ENCODE results near the gene KATNAL2. TPM values are rescaled to one million over a fixed set of nuclear protein-coding genes. Genes with fewer than 3 reads are reported as not detected.
"Not testable (repeated sequence)": the region's sequence is repeated elsewhere in the genome, so short reads cannot be mapped to it uniquely, and the experiment has no call there.

KATNAL2 gene
- total RNA-seq, 2 donors from 2014 or later: 5.6 to 5.7 TPM

GRCh38 chr18:46958209-46958608, 40.8 kb downstream of the KATNAL2 start:
- H3K4me1 ChIP-seq (ENCODE audit: control insufficient read depth in 1 of 2, low read depth in 2 of 2): no peaks in the 10 kb centered on the region
- TF ChIP-seq CTCF (IDR thresholded peaks at IDR 0.05): no peak
- ATAC-seq (ENCODE audit: insufficient number of reproducible peaks, low FRiP score, low read depth) (no peak), DNase-seq (ENCODE audit: low spot score) (no peak)
- H3K9me3 ChIP-seq: no peaks in the 10 kb centered on the region
- no peaks in the 10 kb centered on the region for H3K27me3 ChIP-seq (replicated peaks; ENCODE audit: insufficient read depth)
- no peak overlapping the region for H3K4me3 ChIP-seq
- H3K36me3 ChIP-seq: no peaks in the 10 kb centered on the region
- H3K27ac ChIP-seq: no peak overlapping the region

GRCh38 chr18:46963656-46964578, 46.5 kb downstream of the KATNAL2 start:
- not testable (repeated sequence) for H3K4me1 ChIP-seq (ENCODE audit: control insufficient read depth in 1 of 2, low read depth in 2 of 2); ATAC-seq (ENCODE audit: insufficient number of reproducible peaks, low FRiP score, low read depth); H3K9me3 ChIP-seq; DNase-seq (ENCODE audit: low spot score); H3K36me3 ChIP-seq; H3K27ac ChIP-seq; H3K27me3 ChIP-seq (replicated peaks; ENCODE audit: insufficient read depth); H3K4me3 ChIP-seq

- not testable (repeated sequence) for H3K4me1 ChIP-seq (ENCODE audit: control insufficient read depth in 1 of 2, low read depth in 2 of 2); H3K27ac ChIP-seq; H3K9me3 ChIP-seq; H3K36me3 ChIP-seq; ATAC-seq (ENCODE audit: insufficient number of reproducible peaks, low FRiP score, low read depth); H3K4me3 ChIP-seq; H3K27me3 ChIP-seq (replicated peaks; ENCODE audit: insufficient read depth); DNase-seq (ENCODE audit: low spot score)
These were observed 47.3 kb downstream of the KATNAL2 start for GRCh38 chr18:46964579-46965293.

- not testable (repeated sequence) for H3K36me3 ChIP-seq; H3K9me3 ChIP-seq; ATAC-seq (ENCODE audit: insufficient number of reproducible peaks, low FRiP score, low read depth); H3K4me1 ChIP-seq (ENCODE audit: control insufficient read depth in 1 of 2, low read depth in 2 of 2); DNase-seq (ENCODE audit: low spot score); H3K27me3 ChIP-seq (replicated peaks; ENCODE audit: insufficient read depth); H3K27ac ChIP-seq; H3K4me3 ChIP-seq
These were observed 48.9 kb downstream of the KATNAL2 start for GRCh38 chr18:46966266-46966665.

GRCh38 chr18:46969551-46969950, 52.1 kb downstream of the KATNAL2 start:
- not testable (repeated sequence) for H3K27me3 ChIP-seq (replicated peaks; ENCODE audit: insufficient read depth); H3K4me3 ChIP-seq; ATAC-seq (ENCODE audit: insufficient number of reproducible peaks, low FRiP score, low read depth)

GRCh38 chr18:47019870-47020269, 102.5 kb downstream of the KATNAL2 start:
- not testable (repeated sequence) for H3K27me3 ChIP-seq (replicated peaks; ENCODE audit: insufficient read depth); H3K36me3 ChIP-seq; H3K4me1 ChIP-seq (ENCODE audit: control insufficient read depth in 1 of 2, low read depth in 2 of 2); H3K9me3 ChIP-seq; H3K27ac ChIP-seq; ATAC-seq (ENCODE audit: insufficient number of reproducible peaks, low FRiP score, low read depth); H3K4me3 ChIP-seq; DNase-seq (ENCODE audit: low spot score)

More at GRCh38 chr18:46969551-46969950, 52.1 kb downstream of the KATNAL2 start:
- H3K9me3 ChIP-seq; H3K36me3 ChIP-seq; H3K4me1 ChIP-seq (ENCODE audit: control insufficient read depth in 1 of 2, low read depth in 2 of 2); H3K27ac ChIP-seq; DNase-seq (ENCODE audit: low spot score): not testable (repeated sequence)

GRCh38 chr18:47020757-47021156, 103.4 kb downstream of the KATNAL2 start:
- not testable (repeated sequence) for H3K36me3 ChIP-seq; H3K4me1 ChIP-seq (ENCODE audit: control insufficient read depth in 1 of 2, low read depth in 2 of 2); H3K27me3 ChIP-seq (replicated peaks; ENCODE audit: insufficient read depth); H3K9me3 ChIP-seq; H3K27ac ChIP-seq; DNase-seq (ENCODE audit: low spot score); ATAC-seq (ENCODE audit: insufficient number of reproducible peaks, low FRiP score, low read depth); H3K4me3 ChIP-seq

GRCh38 chr18:47022821-47023220, 105.4 kb downstream of the KATNAL2 start:
- H3K4me1 ChIP-seq (ENCODE audit: control insufficient read depth in 1 of 2, low read depth in 2 of 2); H3K36me3 ChIP-seq; H3K27me3 ChIP-seq (replicated peaks; ENCODE audit: insufficient read depth); H3K27ac ChIP-seq; H3K4me3 ChIP-seq; H3K9me3 ChIP-seq; ATAC-seq (ENCODE audit: insufficient number of reproducible peaks, low FRiP score, low read depth); DNase-seq (ENCODE audit: low spot score): not testable (repeated sequence)

- not testable (repeated sequence) for ATAC-seq (ENCODE audit: insufficient number of reproducible peaks, low FRiP score, low read depth); H3K9me3 ChIP-seq; DNase-seq (ENCODE audit: low spot score); H3K4me1 ChIP-seq (ENCODE audit: control insufficient read depth in 1 of 2, low read depth in 2 of 2); H3K4me3 ChIP-seq; H3K27ac ChIP-seq; H3K27me3 ChIP-seq (replicated peaks; ENCODE audit: insufficient read depth); H3K36me3 ChIP-seq
These were observed 106.5 kb downstream of the KATNAL2 start for GRCh38 chr18:47023769-47024465.

GRCh38 chr18:47025557-47026174, 108.3 kb downstream of the KATNAL2 start:
- ATAC-seq (ENCODE audit: insufficient number of reproducible peaks, low FRiP score, low read depth): peak; percentile 33
- not testable (repeated sequence) for H3K27me3 ChIP-seq (replicated peaks; ENCODE audit: insufficient read depth); H3K36me3 ChIP-seq; DNase-seq (ENCODE audit: low spot score); H3K4me1 ChIP-seq (ENCODE audit: control insufficient read depth in 1 of 2, low read depth in 2 of 2); H3K4me3 ChIP-seq; H3K9me3 ChIP-seq; H3K27ac ChIP-seq

GRCh38 chr18:47028738-47029137, 111.3 kb downstream of the KATNAL2 start:
- not testable (repeated sequence) for DNase-seq (ENCODE audit: low spot score); H3K27me3 ChIP-seq (replicated peaks; ENCODE audit: insufficient read depth); H3K4me3 ChIP-seq; ATAC-seq (ENCODE audit: insufficient number of reproducible peaks, low FRiP score, low read depth); H3K36me3 ChIP-seq; H3K4me1 ChIP-seq (ENCODE audit: control insufficient read depth in 1 of 2, low read depth in 2 of 2); H3K27ac ChIP-seq; H3K9me3 ChIP-seq

Measured in thoracic aorta (tissue), 2 donors.